HCT116 (cell line): ENCODE results near the gene ITPR2.

Experiments used
- POLR2AphosphoS5 ChIP-seq: IDR thresholded peaks from 2 replicates; pipeline ENCODE4 v1.6.1; 2011; ENCODE audit warnings: mild to moderate bottlenecking, low read depth, low read length, moderate library complexity
- RAD21 ChIP-seq: IDR thresholded peaks from 2 replicates; pipeline ENCODE4 v1.6.1; 2012; ENCODE audit warnings: low read depth, mild to moderate bottlenecking
- TF ChIP-seq, protein P1 (sequence below), 3 experiments: fragments of 200-600 bp in 1 of 3; sonication (generic) in 1 of 3; IDR thresholded peaks in 2 of 3; conservative IDR thresholded peaks in 1 of 3; 2 replicates each; pipeline ENCODE4 v1.5.1; 2012 to 2017; ENCODE audit warnings: low read depth in 2 of 3, low read length in 2 of 3, antibody characterized with exemption in 1 of 3, borderline replicate concordance in 1 of 3, control low read depth in 1 of 3, mild to moderate bottlenecking in 1 of 3, mixed read lengths in 1 of 3, mixed run types in 1 of 3, moderate library complexity in 1 of 3; ENCODE audit not compliant: insufficient read depth in 1 of 3

DNA sequence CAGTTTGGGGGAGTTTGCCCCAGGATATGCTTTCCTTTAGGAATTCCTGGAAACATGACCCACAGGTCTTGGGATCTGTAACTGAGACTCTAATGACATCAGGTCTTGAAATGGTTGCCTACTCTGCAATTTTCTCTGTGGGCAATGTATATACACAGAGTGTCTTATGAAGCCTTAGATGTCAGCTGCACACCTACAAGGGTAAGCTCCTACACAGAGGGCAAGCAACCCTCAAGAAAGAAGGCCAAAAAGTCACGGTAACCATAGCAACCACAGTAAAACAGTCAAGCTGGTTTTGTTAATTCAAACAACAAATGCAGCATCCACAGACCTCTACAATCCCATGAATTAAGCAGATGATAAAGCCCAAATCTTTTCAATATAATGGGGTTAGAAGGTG lies 344.6 kb downstream of the ITPR2 start:
- TF ChIP-seq POLR2AphosphoS5 (no peak), RAD21 (no peak)
- TF ChIP-seq, protein P1, sequence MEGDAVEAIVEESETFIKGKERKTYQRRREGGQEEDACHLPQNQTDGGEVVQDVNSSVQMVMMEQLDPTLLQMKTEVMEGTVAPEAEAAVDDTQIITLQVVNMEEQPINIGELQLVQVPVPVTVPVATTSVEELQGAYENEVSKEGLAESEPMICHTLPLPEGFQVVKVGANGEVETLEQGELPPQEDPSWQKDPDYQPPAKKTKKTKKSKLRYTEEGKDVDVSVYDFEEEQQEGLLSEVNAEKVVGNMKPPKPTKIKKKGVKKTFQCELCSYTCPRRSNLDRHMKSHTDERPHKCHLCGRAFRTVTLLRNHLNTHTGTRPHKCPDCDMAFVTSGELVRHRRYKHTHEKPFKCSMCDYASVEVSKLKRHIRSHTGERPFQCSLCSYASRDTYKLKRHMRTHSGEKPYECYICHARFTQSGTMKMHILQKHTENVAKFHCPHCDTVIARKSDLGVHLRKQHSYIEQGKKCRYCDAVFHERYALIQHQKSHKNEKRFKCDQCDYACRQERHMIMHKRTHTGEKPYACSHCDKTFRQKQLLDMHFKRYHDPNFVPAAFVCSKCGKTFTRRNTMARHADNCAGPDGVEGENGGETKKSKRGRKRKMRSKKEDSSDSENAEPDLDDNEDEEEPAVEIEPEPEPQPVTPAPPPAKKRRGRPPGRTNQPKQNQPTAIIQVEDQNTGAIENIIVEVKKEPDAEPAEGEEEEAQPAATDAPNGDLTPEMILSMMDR (IDR thresholded peaks at IDR 0.05 in 2 of 3, conservative IDR thresholded peaks at IDR 0.05 in 1 of 3; ENCODE audit: borderline replicate concordance in 1 of 3, insufficient read depth in 1 of 3, low read depth in 2 of 3, low read length in 2 of 3): no peak
